HuH-7.5 (cell line): ENCODE results near the gene STK39.
"Not testable (repeated sequence)": the region's sequence is repeated elsewhere in the genome, so short reads cannot be mapped to it uniquely, and the experiment has no call there.

ENCODE experiments used
- DNase-seq: peaks from one replicate; pipeline ENCODE4 v3.0.0; 2011; ENCODE audit warnings: low spot score

The STK39 gene

GRCh38 chr2:168044176-168044575 lies 203.2 kb downstream of the STK39 start:
- no peak for DNase-seq

GRCh38 chr2:168042127-168042824 lies 205.1 kb downstream of the STK39 start:
- DNase-seq: not testable (repeated sequence)

GRCh38 chr2:168039881-168040280 lies 207.5 kb downstream of the STK39 start:
- DNase-seq: no peak

- no peak for DNase-seq
These were observed 209.6 kb downstream of the STK39 start for GRCh38 chr2:168037778-168038177.

- DNase-seq: no peak
These were observed 211.9 kb downstream of the STK39 start for GRCh38 chr2:168035458-168035857.

- no peak for DNase-seq
These were observed 212.8 kb downstream of the STK39 start for GRCh38 chr2:168034616-168035015.

GRCh38 chr2:168033966-168034365 lies 213.4 kb downstream of the STK39 start:
- DNase-seq: no peak

- DNase-seq: no peak
These were observed 215.3 kb downstream of the STK39 start for GRCh38 chr2:168032091-168032490.

GRCh38 chr2:168030862-168031624 lies 216.4 kb downstream of the STK39 start:
- DNase-seq: no peak

GRCh38 chr2:168029071-168029470 lies 218.3 kb downstream of the STK39 start:
- DNase-seq: no peak

- no peak for DNase-seq
These were observed 219.0 kb downstream of the STK39 start for GRCh38 chr2:168028362-168028761.

GRCh38 chr2:168025487-168026202 lies 221.8 kb downstream of the STK39 start:
- no peak for DNase-seq

- no peak for DNase-seq
These were observed 222.9 kb downstream of the STK39 start for GRCh38 chr2:168024459-168024858.

GRCh38 chr2:168021800-168022587 lies 225.4 kb downstream of the STK39 start:
- no peak for DNase-seq

GRCh38 chr2:168015274-168015953 lies 232.0 kb downstream of the STK39 start:
- no peak for DNase-seq

GRCh38 chr2:168009900-168010299 lies 237.5 kb downstream of the STK39 start:
- DNase-seq: no peak

- no peak for DNase-seq
These were observed 238.7 kb downstream of the STK39 start for GRCh38 chr2:168008646-168009195.

- no peak for DNase-seq
These were observed 240.9 kb downstream of the STK39 start for GRCh38 chr2:168006498-168006897.

GRCh38 chr2:168005586-168005985 lies 241.8 kb downstream of the STK39 start:
- DNase-seq: no peak

GRCh38 chr2:168003876-168004275 lies 243.5 kb downstream of the STK39 start:
- DNase-seq: no peak

- no peak for DNase-seq
These were observed 245.3 kb downstream of the STK39 start for GRCh38 chr2:168002021-168002553.
